ENCODE results near the gene GCA. TPM values are rescaled to one million over a fixed set of nuclear protein-coding genes. Genes with fewer than 3 reads are reported as not detected.

Gene GCA
- total RNA-seq, 4 donors from 2014 or later = 7.5 to 32.6 (median 20.2) TPM

DNA sequence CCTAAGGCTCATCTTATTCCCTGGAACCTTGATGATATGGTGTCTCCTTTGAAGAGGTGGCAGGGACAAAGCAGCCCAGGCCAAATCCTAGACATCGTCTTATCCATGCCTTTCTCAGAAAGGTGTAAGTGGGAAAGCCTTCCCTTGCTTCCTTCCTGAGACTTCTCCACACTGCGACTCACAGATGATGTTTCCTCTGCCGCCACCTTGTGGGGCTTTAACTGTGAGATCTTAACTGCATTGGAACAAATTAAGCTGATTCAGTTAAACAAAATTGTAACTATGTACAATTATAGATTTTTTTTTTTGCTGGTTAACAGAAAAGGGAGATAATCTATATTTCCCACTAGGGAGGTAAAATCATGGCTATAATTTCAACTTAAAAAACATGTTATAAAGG lies 10.0 kb upstream of the GCA start:
- no peak for DNase-seq (ENCODE audit: low spot score in 2 of 2)
- intact Hi-C loops (cut with DNase I; ENCODE audit: low total_unique reads) = no loop called here
- WGBS, 2 donors = 36 to 39% methylated on average over 3 of the region's 3 CpGs

GRCh38 chr2:162337868-162338267 lies 6.1 kb upstream of the GCA start:
- TF ChIP-seq POLR2A (IDR thresholded peaks at IDR 0.05) = no peak
- no peak for TF ChIP-seq CTCF (IDR thresholded peaks at IDR 0.05)
- H3K4me3 ChIP-seq (ENCODE audit: low read depth, poor library complexity, severe bottlenecking) = no peak overlapping the region
- no peak for DNase-seq (ENCODE audit: low spot score in 2 of 2)
- intact Hi-C loops (cut with DNase I; ENCODE audit: low total_unique reads) = no loop called here
- WGBS, 2 donors = 78 to 80% methylated on average over 2 of the region's 2 CpGs

More for the DNA sequence above, 10.0 kb upstream of the GCA start:
- TF ChIP-seq CTCF (IDR thresholded peaks at IDR 0.05) (no peak), POLR2A (IDR thresholded peaks at IDR 0.05) (no peak)
- H3K4me3 ChIP-seq (ENCODE audit: low read depth, poor library complexity, severe bottlenecking) = no peak overlapping the region

- DNase-seq (ENCODE audit: low spot score in 2 of 2) = no peak
- H3K4me3 ChIP-seq (ENCODE audit: low read depth, poor library complexity, severe bottlenecking) = no peak overlapping the region
- TF ChIP-seq CTCF (IDR thresholded peaks at IDR 0.05) = no peak
- TF ChIP-seq POLR2A (IDR thresholded peaks at IDR 0.05) = no peak
- intact Hi-C loops (cut with DNase I; ENCODE audit: low total_unique reads) = no loop called here
These were observed 3.1 kb upstream of the GCA start for GRCh38 chr2:162340822-162341221.

GRCh38 chr2:162342321-162342720 lies 1.6 kb upstream of the GCA start:
- no peak for DNase-seq (ENCODE audit: low spot score in 2 of 2)
- WGBS, 2 donors = 37 to 43% methylated on average over 3 of the region's 3 CpGs
- intact Hi-C loops (cut with DNase I; ENCODE audit: low total_unique reads) = no loop called here
- TF ChIP-seq CTCF (IDR thresholded peaks at IDR 0.05) (no peak), POLR2A (IDR thresholded peaks at IDR 0.05) (no peak)
- no peak overlapping the region for H3K4me3 ChIP-seq (ENCODE audit: low read depth, poor library complexity, severe bottlenecking)

DNA sequence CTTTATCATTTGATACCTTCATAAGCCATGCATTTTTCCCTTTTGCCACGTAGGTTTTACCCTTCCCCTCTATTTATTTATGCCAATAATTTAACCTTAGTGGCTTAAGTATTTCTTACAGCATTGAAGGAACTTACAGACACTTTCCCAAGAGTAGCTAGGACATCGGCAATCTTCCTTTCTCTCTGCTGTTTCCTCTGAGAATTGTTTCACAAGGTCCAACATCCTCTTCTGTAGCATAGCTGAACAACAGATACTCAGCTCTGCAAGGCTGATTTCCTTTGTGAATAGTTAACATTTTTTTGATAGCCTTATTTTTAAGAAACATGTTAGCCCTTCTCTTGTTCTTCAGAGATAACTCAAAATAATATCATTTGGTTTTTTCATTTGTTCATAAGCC lies 1.1 kb upstream of the GCA start:
- no peak overlapping the region for H3K4me3 ChIP-seq (ENCODE audit: low read depth, poor library complexity, severe bottlenecking)
- DNase-seq (ENCODE audit: low spot score in 2 of 2) = no peak
- intact Hi-C loops (cut with DNase I; ENCODE audit: low total_unique reads) = no loop called here
- 65 to 76% methylated on average over 2 of the region's 2 CpGs for WGBS, 2 donors
- TF ChIP-seq POLR2A (IDR thresholded peaks at IDR 0.05) (no peak), CTCF (IDR thresholded peaks at IDR 0.05) (no peak)

DNA sequence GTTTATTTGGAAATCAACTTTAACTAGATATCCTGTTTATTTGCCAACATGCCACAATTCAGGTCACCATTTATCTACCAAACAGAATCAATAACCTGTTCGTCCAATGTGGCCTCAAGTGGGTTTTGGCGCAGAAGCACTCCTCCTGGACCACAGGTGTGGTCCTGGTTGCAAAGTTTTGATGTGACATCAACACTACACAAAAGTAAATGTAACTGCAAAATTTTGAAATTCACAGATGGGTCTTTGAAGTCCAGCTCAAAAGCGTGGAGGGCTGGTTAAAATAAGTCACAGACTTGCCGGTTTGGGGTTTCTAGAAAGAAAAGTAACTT lies 474 bp upstream of the GCA start:
- intact Hi-C loops (cut with DNase I; ENCODE audit: low total_unique reads) = no loop called here
- TF ChIP-seq CTCF (IDR thresholded peaks at IDR 0.05) (no peak), POLR2A (IDR thresholded peaks at IDR 0.05) (no peak)
- no peak for DNase-seq (ENCODE audit: low spot score in 2 of 2)
- WGBS, 2 donors = 41 to 59% methylated on average over 4 of the region's 4 CpGs
- peak overlapping the region; percentile 79 for H3K4me3 ChIP-seq (ENCODE audit: low read depth, poor library complexity, severe bottlenecking)
